Measurements from ENCODE around the gene ARHGAP21.

GRCh38 chr10:24589265-24589664 is 134.4 kb downstream of the ARHGAP21 start:
- no peak for TF ChIP-seq REST (IDR thresholded peaks at IDR 0.05)
- TF ChIP-seq ZNF302 (CRISPR knock-in tag; IDR thresholded peaks at IDR 0.05), result no peak
- TF ChIP-seq POLR2A (IDR thresholded peaks at IDR 0.05; ENCODE audit: low read length), result no peak
- TF ChIP-seq TP53 (CRISPR knock-in tag; IDR thresholded peaks at IDR 0.05), result no peak
- TF ChIP-seq CTCF (IDR thresholded peaks at IDR 0.05), result no peak
- TF ChIP-seq MAFK (IDR thresholded peaks at IDR 0.05; ENCODE audit: partially characterized antibody), result no peak
- no peak for TF ChIP-seq SREBF2 (IDR thresholded peaks at IDR 0.05)
- no peak for TF ChIP-seq NFE2L2 (conservative IDR thresholded peaks at IDR 0.05; ENCODE audit: low read length)
- no peak for TF ChIP-seq RFX5 (IDR thresholded peaks at IDR 0.05)
- no peak for TF ChIP-seq CEBPB (IDR thresholded peaks at IDR 0.05)
- TF ChIP-seq HDAC2 (IDR thresholded peaks at IDR 0.05), result no peak
- TF ChIP-seq NR3C1 (IDR thresholded peaks at IDR 0.05), result no peak
- TF ChIP-seq EP300 (IDR thresholded peaks at IDR 0.05), result no peak

All from A549 (cell line).